Loucy (cell line): Measurements from ENCODE around the gene LYRM2.

Source experiments
- H2AFZ ChIP-seq: fragments of 200-600 bp; sonication (generic); 2 replicates; pipeline ENCODE4 v1.6.0; 2016; ENCODE audit warnings: antibody characterized with exemption, mild to moderate bottlenecking, low read length, moderate library complexity
- H3F3A ChIP-seq: fragments of 200-600 bp; 2 replicates; pipeline ENCODE4 v1.6.0; 2016; ENCODE audit warnings: antibody characterized with exemption, low read depth, mild to moderate bottlenecking
- H3K27me3 ChIP-seq: fragments of 200-600 bp; sonication (generic); 2 replicates; pipeline ENCODE4 v1.6.1; 2014; ENCODE audit warnings: low read length, mild to moderate bottlenecking; ENCODE audit not compliant: insufficient read depth, poor library complexity, severe bottlenecking
- H3K36me3 ChIP-seq: fragments of 200-600 bp; sonication (generic); 2 replicates; pipeline ENCODE4 v1.6.1; 2016; ENCODE audit warnings: low read length; ENCODE audit not compliant: insufficient read depth
- H3K4me1 ChIP-seq: fragments of 200-600 bp; sonication (generic); 2 replicates; pipeline ENCODE4 v1.5.1; 2014; ENCODE audit warnings: low read length, mild to moderate bottlenecking; ENCODE audit not compliant: insufficient read depth, poor library complexity, severe bottlenecking
- H3K4me2 ChIP-seq: fragments of 200-600 bp; sonication (generic); 2 replicates; pipeline ENCODE4 v1.6.0; 2014; ENCODE audit warnings: antibody characterized with exemption, low read length, low read depth, mild to moderate bottlenecking; ENCODE audit not compliant: poor library complexity, severe bottlenecking
- H3K4me3 ChIP-seq: fragments of 200-600 bp; sonication (generic); 2 replicates; pipeline ENCODE4 v1.5.1; 2014; ENCODE audit warnings: low read length, mild to moderate bottlenecking, mixed read lengths; ENCODE audit not compliant: poor library complexity, severe bottlenecking
- H3K79me2 ChIP-seq: fragments of 200-600 bp; sonication (generic); 2 replicates; pipeline ENCODE4 v1.6.1; 2014; ENCODE audit warnings: low read length; ENCODE audit not compliant: insufficient read depth
- H3K9ac ChIP-seq: fragments of 200-600 bp; sonication (generic); 2 replicates; pipeline ENCODE4 v1.6.0; 2014; ENCODE audit warnings: mild to moderate bottlenecking, low read depth, low read length, moderate library complexity; ENCODE audit not compliant: poor library complexity, severe bottlenecking
- H3K9me2 ChIP-seq: fragments of 200-600 bp; sonication (generic); replicated peaks from 2 replicates; pipeline ENCODE4 v1.6.1; 2016; ENCODE audit warnings: low read depth, low read length, mixed read lengths
- H3K9me3 ChIP-seq: fragments of 200-600 bp; sonication (generic); 2 replicates; pipeline ENCODE4 v1.6.1; 2014; ENCODE audit warnings: mild to moderate bottlenecking, antibody characterized with exemption, low read length, low read depth; ENCODE audit not compliant: insufficient read depth
- H4K20me1 ChIP-seq: fragments of 200-600 bp; sonication (generic); 2 replicates; pipeline ENCODE4 v1.6.0; 2014; ENCODE audit warnings: antibody characterized with exemption, low read length, mild to moderate bottlenecking; ENCODE audit not compliant: insufficient read depth, poor library complexity, severe bottlenecking
- CTCF ChIP-seq: fragments of 200-600 bp; sonication (generic); conservative IDR thresholded peaks from 2 replicates; pipeline ENCODE4 v1.5.1; 2014; ENCODE audit warnings: mild to moderate bottlenecking, antibody characterized with exemption, low read length
- EZH2phosphoT487 ChIP-seq: fragments of 200-600 bp; IDR thresholded peaks from 2 replicates; pipeline ENCODE4 v1.6.1; 2018; ENCODE audit warnings: antibody characterized with exemption, mild to moderate bottlenecking, moderate library complexity, borderline replicate concordance

The LYRM2 gene

DNA sequence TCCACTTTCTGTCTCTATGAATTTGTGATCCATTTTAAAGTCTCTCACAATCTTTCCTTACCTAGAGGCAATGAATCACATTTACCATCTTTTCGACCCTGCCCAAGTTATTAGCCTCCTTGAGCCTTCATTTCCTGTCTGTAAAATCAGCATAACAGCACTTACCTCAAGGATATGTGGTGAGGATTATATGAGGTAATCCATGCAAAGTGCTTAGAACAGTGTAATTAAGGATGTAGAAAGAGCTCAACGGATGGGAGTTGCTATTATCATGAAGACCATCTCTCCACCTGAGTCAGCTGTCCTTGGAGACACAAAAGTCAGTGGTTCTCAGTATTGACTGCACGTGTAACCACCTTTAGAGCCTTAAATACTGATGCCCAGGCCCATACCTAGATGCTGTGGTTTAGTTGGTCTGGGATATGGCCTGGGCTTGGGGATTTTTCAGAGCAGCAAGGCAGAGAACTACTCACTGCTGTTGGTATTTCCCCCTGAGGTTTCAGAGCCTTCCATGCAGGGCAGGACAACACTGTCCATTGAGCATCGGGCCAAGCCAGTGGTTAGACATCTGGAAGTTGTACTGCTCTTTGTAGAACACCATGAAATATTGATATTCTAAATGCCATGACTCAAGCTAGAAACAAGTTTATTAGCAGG is 55.8 kb downstream of the LYRM2 start:
- TF ChIP-seq EZH2phosphoT487 (no peak), CTCF (no peak)
- H4K20me1 ChIP-seq, result no peaks in the 10 kb centered on the region
- no peaks in the 10 kb centered on the region for H3F3A ChIP-seq
- H3K79me2 ChIP-seq, result no peaks in the 10 kb centered on the region
- H3K27me3 ChIP-seq, result no peaks in the 10 kb centered on the region
- no peaks in the 10 kb centered on the region for H3K9me2 ChIP-seq
- H3K4me2 ChIP-seq, result peak overlapping the region; percentile 16
- no peak overlapping the region for H2AFZ ChIP-seq
- H3K9ac ChIP-seq, result no peak overlapping the region
- no peaks in the 10 kb centered on the region for H3K36me3 ChIP-seq
- no peaks in the 10 kb centered on the region for H3K9me3 ChIP-seq
- H3K4me1 ChIP-seq, result peaks cover 10% of the 10 kb centered on the region
- H3K4me3 ChIP-seq, result no peak overlapping the region

- Histone ChIP-seq H3K27me3 (no peaks in the 10 kb centered on the region), H3K36me3 (no peaks in the 10 kb centered on the region), H3K9me3 (no peaks in the 10 kb centered on the region), H3K4me3 (no peak overlapping the region), H3K79me2 (no peaks in the 10 kb centered on the region), H3K4me2 (no peak overlapping the region), H3K4me1 (peaks cover 10% of the 10 kb centered on the region), H3F3A (no peaks in the 10 kb centered on the region), H2AFZ (no peak overlapping the region), H3K9ac (no peak overlapping the region), H3K9me2 (no peaks in the 10 kb centered on the region), H4K20me1 (no peaks in the 10 kb centered on the region)
- no peak for TF ChIP-seq CTCF
- no peak for TF ChIP-seq EZH2phosphoT487
Measured at GRCh38 chr6:89581689-89582088, 56.9 kb downstream of the LYRM2 start.

GRCh38 chr6:89580997-89581666 is 57.4 kb downstream of the LYRM2 start:
- no peaks in the 10 kb centered on the region for H3K9me3 ChIP-seq
- H3K9me2 ChIP-seq, result no peaks in the 10 kb centered on the region
- H3K9ac ChIP-seq, result no peak overlapping the region
- no peak overlapping the region for H3K4me3 ChIP-seq
- H3K79me2 ChIP-seq, result no peaks in the 10 kb centered on the region
- peaks cover 10% of the 10 kb centered on the region for H3K4me1 ChIP-seq
- H3F3A ChIP-seq, result no peaks in the 10 kb centered on the region
- no peaks in the 10 kb centered on the region for H3K36me3 ChIP-seq
- H4K20me1 ChIP-seq, result no peaks in the 10 kb centered on the region
- no peak overlapping the region for H3K4me2 ChIP-seq
- no peak for TF ChIP-seq EZH2phosphoT487
- no peak for TF ChIP-seq CTCF
- no peak overlapping the region for H2AFZ ChIP-seq
- H3K27me3 ChIP-seq, result no peaks in the 10 kb centered on the region
